Testis (tissue), 2 donors: ENCODE results near the gene ADAM17.

Experiments
- CTCF ChIP-seq, 3 experiments: fragments of 450-650 bp in 2 of 3; fragments of 200-600 bp in 1 of 3; sonication (generic) in 1 of 3; IDR thresholded peaks; one replicate each; pipeline ENCODE4 v1.5.1; 2016 to 2019; ENCODE audit warnings: antibody characterized with exemption in 3 of 3, mild to moderate bottlenecking in 2 of 3, moderate library complexity in 1 of 3
- POLR2A ChIP-seq: fragments of 450-650 bp; IDR thresholded peaks from one replicate; pipeline ENCODE4 v1.6.1; 2017; ENCODE audit warnings: antibody characterized with exemption, mild to moderate bottlenecking, moderate library complexity

DNA sequence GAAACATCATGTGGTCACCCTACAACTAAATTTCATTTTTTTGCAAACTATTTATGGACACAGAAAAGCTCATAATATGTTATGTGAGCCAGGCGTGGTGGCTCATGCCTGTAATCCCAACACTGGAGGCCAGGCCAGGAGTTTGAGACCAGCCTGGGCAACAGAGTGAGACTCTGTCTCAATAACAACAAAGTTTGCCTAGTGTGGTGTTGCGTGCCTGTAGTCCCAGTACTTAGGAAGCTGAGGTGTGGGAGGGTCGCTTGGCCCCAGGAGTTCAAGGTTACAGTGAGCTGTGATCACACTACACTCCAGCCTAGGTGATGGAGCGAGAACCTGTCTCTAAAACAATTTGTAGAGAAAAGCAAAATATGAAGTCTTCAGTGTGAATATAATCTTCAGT, 75.5 kb downstream of the ADAM17 start:
- TF ChIP-seq CTCF (IDR thresholded peaks at IDR 0.05) (no peak), POLR2A (no peak)
